GM12878 (cell line): Measurements from ENCODE around the gene THSD4. TPM values are rescaled to one million over a fixed set of nuclear protein-coding genes. Genes with fewer than 3 reads are reported as not detected.

Experiments
- ATAC-seq: fragments of 200-7000 bp; cut with Tn5 transposase; 3 replicates; pipeline ENCODE4 v1.9.1; 2020; ENCODE audit warnings: mild to moderate bottlenecking, moderate library complexity
- BruUV-seq: library from RNA; stranded (reverse); fragments of 400-500 nt; replicated peaks from 2 replicates; lab custom pipeline; 2021; lab: Mats Ljungman, UMichigan
- CTCF ChIA-PET: fragments of 300-600 bp; sonication (Branson Sonifier 250); formaldehyde crosslinking; extraction: SDS; loops from one replicate; lab custom pipeline; 2021; ENCODE audit warnings: inconsistent platforms; lab: Yijun Ruan, JAX
- POLR2A ChIA-PET: fragments of 350-600 bp; formaldehyde crosslinking; extraction: SDS; loops from one replicate; lab custom pipeline; 2021; ENCODE audit warnings: inconsistent platforms; lab: Charles Lee
- RAD21 ChIA-PET: fragments of 300-600 bp; sonication (Branson Sonifier 250); formaldehyde crosslinking; loops from one replicate; lab custom pipeline; 2023; ENCODE audit warnings: antibody characterized with exemption; ENCODE audit not compliant: unreplicated experiment; lab: Charles Lee
- SMC1A ChIA-PET: fragments of 300-600 bp; sonication (Branson Sonifier 250); formaldehyde crosslinking; loops from one replicate; lab custom pipeline; 2023; ENCODE audit not compliant: unreplicated experiment, uncharacterized antibody; lab: Charles Lee
- DNase-seq: peaks from one replicate; pipeline ENCODE4 v3.0.0-alpha.2; 2011; ENCODE audit warnings: low read depth, low spot score
- FAIRE-seq: peaks from 3 replicates; lab custom pipeline; 2011; peaks lifted over from hg19 to GRCh38; lab: Jason Lieb, UNC
- H2AFZ ChIP-seq: 2 replicates; pipeline ENCODE4 v1.6.0; 2011; ENCODE audit warnings: low read depth, low read length, control low read depth; ENCODE audit not compliant: control insufficient read depth
- H3K27ac ChIP-seq: 2 replicates; pipeline ENCODE4 v1.5.1; 2011; ENCODE audit warnings: control low read depth; ENCODE audit not compliant: control insufficient read depth, insufficient read depth
- H3K27me3 ChIP-seq, 2 experiments: replicated peaks in 1 of 2; 2 replicates each; pipeline versions ENCODE4 v1.6.0 to v1.6.1; 2011; ENCODE audit warnings: low read length in 1 of 2; ENCODE audit not compliant: control insufficient read depth in 2 of 2, insufficient read depth in 2 of 2
- H3K36me3 ChIP-seq, 2 experiments: 2 replicates each; pipeline ENCODE4 v1.5.1; 2011; ENCODE audit warnings: low read length in 1 of 2; ENCODE audit not compliant: control insufficient read depth in 2 of 2, insufficient read depth in 2 of 2
- H3K4me1 ChIP-seq: 2 replicates; pipeline ENCODE4 v1.6.1; 2011; ENCODE audit warnings: mild to moderate bottlenecking, low read length, moderate library complexity, mixed read lengths; ENCODE audit not compliant: control insufficient read depth, insufficient read depth
- H3K4me2 ChIP-seq: 2 replicates; pipeline ENCODE4 v1.6.0; 2011; ENCODE audit warnings: control low read depth; ENCODE audit not compliant: control insufficient read depth, insufficient read depth
- H3K4me3 ChIP-seq: fragments of 200-600 bp; sonication (generic); 2 replicates; pipeline ENCODE4 v1.5.1; 2016
- H3K79me2 ChIP-seq: 2 replicates; pipeline ENCODE4 v1.6.0; 2011; ENCODE audit warnings: low read length; ENCODE audit not compliant: control insufficient read depth, insufficient read depth
- H3K9ac ChIP-seq: 2 replicates; pipeline ENCODE4 v1.8.0; 2011; ENCODE audit warnings: low read length, control low read depth, mixed read lengths; ENCODE audit not compliant: control insufficient read depth, insufficient read depth
- H3K9me3 ChIP-seq: replicated peaks from 3 replicates; pipeline ENCODE4 v1.5.1; 2011; ENCODE audit warnings: mild to moderate bottlenecking, low read length; ENCODE audit not compliant: control insufficient read depth, insufficient read depth
- H4K20me1 ChIP-seq: 2 replicates; pipeline ENCODE4 v1.6.0; 2011; ENCODE audit not compliant: control insufficient read depth, insufficient read depth
- ATF3 ChIP-seq: IDR thresholded peaks from 2 replicates; pipeline ENCODE4 v1.6.1; 2011; ENCODE audit warnings: low read depth, mild to moderate bottlenecking, low read length, moderate library complexity, borderline replicate concordance; ENCODE audit errors: extremely low read depth
- BRCA1 ChIP-seq: IDR thresholded peaks from 2 replicates; pipeline ENCODE4 v1.6.1; 2011; ENCODE audit warnings: low read depth, low read length, improper control_type of control experiment
- DPF2 ChIP-seq: fragments of 450-650 bp; IDR thresholded peaks from 2 replicates; pipeline ENCODE4 v1.6.1; 2017; ENCODE audit warnings: mild to moderate bottlenecking
- E4F1 ChIP-seq: fragments of 450-650 bp; IDR thresholded peaks from 2 replicates; pipeline ENCODE4 v1.6.1; 2018; ENCODE audit warnings: borderline replicate concordance, mild to moderate bottlenecking; ENCODE audit not compliant: partially characterized antibody
- GABPA ChIP-seq: IDR thresholded peaks from 2 replicates; pipeline ENCODE4 v1.6.1; 2014; ENCODE audit warnings: antibody characterized with exemption, low read depth, mild to moderate bottlenecking, inconsistent platforms
- HDAC6 ChIP-seq: fragments of 200-600 bp; sonication (generic); IDR thresholded peaks from one replicate; pipeline ENCODE4 v1.8.0; 2017; ENCODE audit warnings: antibody characterized with exemption; ENCODE audit not compliant: unreplicated experiment
- NR2F1 ChIP-seq: fragments of 450-650 bp; conservative IDR thresholded peaks from 2 replicates; pipeline ENCODE4 v1.6.1; 2017; ENCODE audit warnings: mild to moderate bottlenecking
- NRF1 ChIP-seq: conservative IDR thresholded peaks from 2 replicates; pipeline ENCODE4 v1.6.1; 2011; ENCODE audit warnings: mild to moderate bottlenecking, low read depth, low read length, improper control_type of control experiment
- RB1 ChIP-seq: fragments of 450-650 bp; formaldehyde crosslinking; IDR thresholded peaks from 2 replicates; pipeline ENCODE4 v1.6.1; 2017; ENCODE audit warnings: mild to moderate bottlenecking, borderline replicate concordance
- SUPT20H ChIP-seq: IDR thresholded peaks from 2 replicates; pipeline ENCODE4 v1.6.1; 2011; ENCODE audit warnings: low read depth, mild to moderate bottlenecking, low read length, moderate library complexity, borderline replicate concordance; ENCODE audit not compliant: control insufficient read depth
- YY1 ChIP-seq: IDR thresholded peaks from 2 replicates; pipeline ENCODE4 v1.6.1; 2011; ENCODE audit warnings: low read depth, mild to moderate bottlenecking, low read length
- ZBTB33 ChIP-seq: fragments of 450-650 bp; IDR thresholded peaks from 2 replicates; pipeline ENCODE4 v1.6.1; 2017; ENCODE audit warnings: mild to moderate bottlenecking
- ZBTB4 ChIP-seq: fragments of 450-650 bp; formaldehyde crosslinking; IDR thresholded peaks from 2 replicates; pipeline ENCODE4 v1.4.0; 2022; ENCODE audit warnings: mild to moderate bottlenecking, moderate library complexity
- ZNF274 ChIP-seq: IDR thresholded peaks from one replicate; pipeline ENCODE4 v1.8.0; 2011; ENCODE audit not compliant: insufficient read length, insufficient read depth
- WGBS: methylation state at CpG from one replicate; pipeline ENCODE4 v1.1.6; 2016; ENCODE audit warnings: low lambda C conversion rate; ENCODE audit not compliant: insufficient replicate concordance, insufficient coverage; ENCODE audit errors: missing lambda C conversion rate; 5-methylcytosine and 5-hydroxymethylcytosine counted together
- in situ Hi-C: fragments of 300-500 bp; cut with MboI; formaldehyde crosslinking; loops from 9 replicates; pipeline ENCODE4 v1.14.3; 2018; ENCODE audit warnings: mixed read lengths
- intact Hi-C: fragments of 100-400 bp; cut with micrococcal nuclease; formaldehyde crosslinking; loops from one replicate; pipeline ENCODE4 v1.14.2; 2022; ENCODE audit not compliant: unreplicated experiment
- polyA plus RNA-seq, 11 experiments: library from polyadenylated mRNA; depleted of rRNA in 4 of 11; unstranded in 6 of 11; stranded (reverse) in 5 of 11; fragments of >200 nt; fragmentation: Nextera tagmentation in 4 of 11; fragmentation: Illumina TruSeq in 1 of 11; extraction: Ambion mirVana in 4 of 11; extraction: Trizol in 1 of 11; gene quantifications; 1 replicate in 1 of 11; 2 replicates in 10 of 11; pipeline versions ENCODE4 v1.2.1 to v1.2.3, GENCODE V29; 2011 to 2016; ENCODE audit warnings: inconsistent platforms in 2 of 11, missing spikeins in 2 of 11, low read depth in 1 of 11
- total RNA-seq, 4 experiments: library from RNA; depleted of rRNA in 3 of 4; stranded (reverse); fragments of >200 nt in 3 of 4; fragmentation: Illumina TruSeq in 1 of 4; extraction: Trizol in 1 of 4; gene quantifications; 2 replicates each; pipeline versions ENCODE4 v1.2.1 to v1.2.3, GENCODE V29; 2013 to 2021

The THSD4 gene
- total and polyA plus RNA-seq, 10 of the 15 experiments (the other 5 are each of a cell fraction or from before 2014, with no cell fraction given) = 0.04 to 0.13 (median 0.05) TPM; not detected in 7

- Histone ChIP-seq H3K36me3 (no peaks in the 10 kb centered on the region), H2AFZ (no peak overlapping the region), H3K9ac (no peak overlapping the region), H3K4me1 (no peaks in the 10 kb centered on the region), H3K79me2 (no peaks in the 10 kb centered on the region), H3K27me3 (0 out of 4 replicates have a peak, but pooled peaks cover 0 to 1% of the 10 kb centered on the region in 2 experiments), H3K4me2 (no peak overlapping the region), H3K9me3 (no peaks in the 10 kb centered on the region), H4K20me1 (no peaks in the 10 kb centered on the region), H3K4me3 (no peak overlapping the region), H3K27ac (no peak overlapping the region)
- RAD21 ChIA-PET = no interaction called here
- DNase-seq = no peak
- POLR2A ChIA-PET = no interaction called here
- no TSS peak for BruUV-seq
- CTCF ChIA-PET = no interaction called here
- no peak for FAIRE-seq
- 15% methylated on average over 4 of the region's 4 CpGs for WGBS
- no peak for ATAC-seq
- intact Hi-C loops = no loop called here
- SMC1A ChIA-PET = no interaction called here
- in situ Hi-C loops = no loop called here
- TF ChIP-seq NRF1 (no peak), RB1 (no peak), SUPT20H (no peak), ATF3 (no peak), DPF2 (no peak), BRCA1 (no peak), HDAC6 (no peak), ZNF274 (no peak), ZBTB33 (no peak), E4F1 (no peak), YY1 (no peak), NR2F1 (no peak), ZBTB4 (no peak), GABPA (no peak)
Measured at GRCh38 chr15:71708051-71708429, 592.8 kb downstream of the THSD4 start.
